ENCODE results near the gene HS6ST1.

GRCh38 chr2:128361376-128362131, 42.9 kb upstream of the HS6ST1 start:
- TF ChIP-seq, protein P1, sequence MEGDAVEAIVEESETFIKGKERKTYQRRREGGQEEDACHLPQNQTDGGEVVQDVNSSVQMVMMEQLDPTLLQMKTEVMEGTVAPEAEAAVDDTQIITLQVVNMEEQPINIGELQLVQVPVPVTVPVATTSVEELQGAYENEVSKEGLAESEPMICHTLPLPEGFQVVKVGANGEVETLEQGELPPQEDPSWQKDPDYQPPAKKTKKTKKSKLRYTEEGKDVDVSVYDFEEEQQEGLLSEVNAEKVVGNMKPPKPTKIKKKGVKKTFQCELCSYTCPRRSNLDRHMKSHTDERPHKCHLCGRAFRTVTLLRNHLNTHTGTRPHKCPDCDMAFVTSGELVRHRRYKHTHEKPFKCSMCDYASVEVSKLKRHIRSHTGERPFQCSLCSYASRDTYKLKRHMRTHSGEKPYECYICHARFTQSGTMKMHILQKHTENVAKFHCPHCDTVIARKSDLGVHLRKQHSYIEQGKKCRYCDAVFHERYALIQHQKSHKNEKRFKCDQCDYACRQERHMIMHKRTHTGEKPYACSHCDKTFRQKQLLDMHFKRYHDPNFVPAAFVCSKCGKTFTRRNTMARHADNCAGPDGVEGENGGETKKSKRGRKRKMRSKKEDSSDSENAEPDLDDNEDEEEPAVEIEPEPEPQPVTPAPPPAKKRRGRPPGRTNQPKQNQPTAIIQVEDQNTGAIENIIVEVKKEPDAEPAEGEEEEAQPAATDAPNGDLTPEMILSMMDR (IDR thresholded peaks at IDR 0.05), result no peak
- TF ChIP-seq POLR2AphosphoS5 (IDR thresholded peaks at IDR 0.05) (no peak), POLR2A (IDR thresholded peaks at IDR 0.05) (no peak)
